IPS-18c (cell line): ENCODE measurements around the gene APOM.

Experiments used
- H3K4me3 ChIP-seq: 2 replicates; pipeline ENCODE4 v1.7.0; 2013; ENCODE audit warnings: low read depth, mild to moderate bottlenecking, low read length, moderate library complexity; ENCODE audit not compliant: insufficient read depth
- H3K9me3 ChIP-seq: one replicate; pipeline ENCODE4 v1.6.1; 2013; ENCODE audit warnings: mild to moderate bottlenecking, low read length, moderate library complexity; ENCODE audit not compliant: control insufficient read depth, insufficient read depth

Gene APOM

GRCh38 chr6:31645325-31645724, 10.4 kb upstream of the APOM start:
- Histone ChIP-seq H3K9me3 (no peaks in the 10 kb centered on the region), H3K4me3 (no peak overlapping the region)

GRCh38 chr6:31651602-31652191, 4.0 kb upstream of the APOM start:
- H3K9me3 ChIP-seq: no peaks in the 10 kb centered on the region
- peak overlapping the region; percentile 86 for H3K4me3 ChIP-seq

GRCh38 chr6:31652925-31653724, 2.6 kb upstream of the APOM start:
- H3K4me3 ChIP-seq: peak overlapping the region; percentile 86
- H3K9me3 ChIP-seq: no peaks in the 10 kb centered on the region

GRCh38 chr6:31654574-31655348, 933 bp upstream of the APOM start:
- Histone ChIP-seq H3K9me3 (no peaks in the 10 kb centered on the region), H3K4me3 (no peak overlapping the region)

GRCh38 chr6:31657406-31658157, 1.9 kb downstream of the APOM start:
- Histone ChIP-seq H3K9me3 (no peaks in the 10 kb centered on the region), H3K4me3 (no peak overlapping the region)

- no peak overlapping the region for H3K4me3 ChIP-seq
- H3K9me3 ChIP-seq: no peaks in the 10 kb centered on the region
Measured at GRCh38 chr6:31658158-31658688, 2.5 kb downstream of the APOM start.

- Histone ChIP-seq H3K4me3 (peak overlapping the region; percentile 88; the same call in 1 of the 2 replicates), H3K9me3 (no peaks in the 10 kb centered on the region)
Measured at GRCh38 chr6:31658983-31659648, 3.4 kb downstream of the APOM start.

- Histone ChIP-seq H3K9me3 (no peaks in the 10 kb centered on the region), H3K4me3 (peak overlapping the region; percentile 88)
Measured at GRCh38 chr6:31659649-31660380, 4.1 kb downstream of the APOM start.

- Histone ChIP-seq H3K9me3 (no peaks in the 10 kb centered on the region), H3K4me3 (peak within 1 kb of the TSS; percentile 88)
Measured at GRCh38 chr6:31660381-31661261, 4.9 kb downstream of the APOM start, which contains the start of gene C6orf47. Gene C6orf47 (minus strand): TSS chr6:31660778. CDS start chr6:31659947, 831 bp downstream.

- no peaks in the 10 kb centered on the region for H3K9me3 ChIP-seq
- H3K4me3 ChIP-seq: peak overlapping the region; percentile 88
Measured at GRCh38 chr6:31661262-31662123, 5.8 kb downstream of the APOM start.

- Histone ChIP-seq H3K9me3 (no peaks in the 10 kb centered on the region), H3K4me3 (no peak overlapping the region)
Measured at GRCh38 chr6:31662124-31662723, 6.5 kb downstream of the APOM start.

GRCh38 chr6:31663126-31663960, 7.6 kb downstream of the APOM start:
- Histone ChIP-seq H3K4me3 (peak overlapping the region; percentile 95; the same call in 1 of the 2 replicates), H3K9me3 (no peaks in the 10 kb centered on the region)
